Astrocyte (in vitro differentiated cells and primary cell): Measurements from ENCODE around the gene SUN2. TPM values are rescaled to one million over a fixed set of nuclear protein-coding genes. Genes with fewer than 3 reads are reported as not detected.

ENCODE experiments used
- DNase-seq: peaks from one replicate; pipeline ENCODE4 v3.0.0-alpha.2; 2010; ENCODE audit warnings: low read depth
- FAIRE-seq: peaks from 2 replicates; lab custom pipeline; 2011; peaks lifted over from hg19 to GRCh38; lab: Jason Lieb, UNC
- H2AFZ ChIP-seq: 2 replicates; pipeline ENCODE4 v1.6.0; 2012; ENCODE audit warnings: low read depth, low read length, inconsistent platforms
- H3K27ac ChIP-seq: 2 replicates; pipeline ENCODE4 v1.5.1; 2011; ENCODE audit warnings: low read depth, low read length, inconsistent platforms
- H3K27me3 ChIP-seq: 2 replicates; pipeline ENCODE4 v1.6.0; 2011; ENCODE audit warnings: low read length, inconsistent platforms; ENCODE audit not compliant: insufficient read depth
- H3K36me3 ChIP-seq: 2 replicates; pipeline ENCODE4 v1.5.1; 2011; ENCODE audit warnings: low read length, inconsistent platforms; ENCODE audit not compliant: insufficient read depth
- H3K4me1 ChIP-seq: 2 replicates; pipeline ENCODE4 v1.5.1; 2011; ENCODE audit warnings: low read length, inconsistent platforms; ENCODE audit not compliant: insufficient read depth
- H3K4me2 ChIP-seq: 2 replicates; pipeline ENCODE4 v1.6.0; 2012; ENCODE audit warnings: low read length, inconsistent platforms
- H3K4me3 ChIP-seq: 2 replicates; pipeline ENCODE4 v1.5.1; 2011; ENCODE audit warnings: low read depth, mild to moderate bottlenecking, low read length, inconsistent platforms; ENCODE audit not compliant: insufficient read depth
- H3K79me2 ChIP-seq: 2 replicates; pipeline ENCODE4 v1.6.0; 2012; ENCODE audit warnings: mild to moderate bottlenecking, low read length, inconsistent platforms; ENCODE audit not compliant: insufficient read depth
- H3K9ac ChIP-seq: 2 replicates; pipeline ENCODE4 v1.6.0; 2012; ENCODE audit warnings: mild to moderate bottlenecking, low read length, inconsistent platforms
- H3K9me3 ChIP-seq: 2 replicates; pipeline ENCODE4 v1.5.1; 2012; ENCODE audit warnings: low read depth, mild to moderate bottlenecking, low read length, inconsistent platforms; ENCODE audit not compliant: insufficient read depth
- H4K20me1 ChIP-seq: 2 replicates; pipeline ENCODE4 v1.6.0; 2012; ENCODE audit warnings: low read length, inconsistent platforms; ENCODE audit not compliant: insufficient read depth
- H3K27ac Mint-ChIP-seq: one replicate; pipeline ENCODE4 v1.8.0; 2021; ENCODE audit warnings: mild to moderate bottlenecking, mixed read lengths; ENCODE audit not compliant: unreplicated experiment
- H3K27me3 Mint-ChIP-seq: one replicate; pipeline ENCODE4 v1.8.0; 2021; ENCODE audit warnings: low read depth, mixed read lengths; ENCODE audit not compliant: unreplicated experiment
- H3K36me3 Mint-ChIP-seq: one replicate; pipeline ENCODE4 v1.8.0; 2021; ENCODE audit warnings: low read depth, mixed read lengths; ENCODE audit not compliant: unreplicated experiment
- H3K4me1 Mint-ChIP-seq: one replicate; pipeline ENCODE4 v1.8.0; 2021; ENCODE audit warnings: low read depth, mixed read lengths; ENCODE audit not compliant: unreplicated experiment
- H3K4me3 Mint-ChIP-seq: one replicate; pipeline ENCODE4 v1.8.0; 2021; ENCODE audit warnings: mild to moderate bottlenecking, moderate library complexity, mixed read lengths; ENCODE audit not compliant: unreplicated experiment
- H3K9me3 Mint-ChIP-seq: one replicate; pipeline ENCODE4 v1.8.0; 2021; ENCODE audit warnings: mild to moderate bottlenecking, mixed read lengths; ENCODE audit not compliant: unreplicated experiment
- EZH2 ChIP-seq: IDR thresholded peaks from 2 replicates; pipeline ENCODE4 v1.6.1; 2012; ENCODE audit warnings: mild to moderate bottlenecking, low read length, inconsistent platforms; ENCODE audit not compliant: insufficient read depth
- total RNA-seq: library from RNA; stranded (reverse); gene quantifications from 2 replicates; pipeline ENCODE4 v1.2.1, GENCODE V29; 2021
- TF ChIP-seq, protein P1 (sequence below): IDR thresholded peaks from 2 replicates; pipeline ENCODE4 v1.5.1; 2011; ENCODE audit warnings: low read depth, mild to moderate bottlenecking, inconsistent platforms, low read length, moderate library complexity; ENCODE audit not compliant: insufficient read depth

The SUN2 gene
- total RNA-seq, 1 donor from 2014 or later: 46.5 TPM

GRCh38 chr22:38735465-38736256, 20.1 kb downstream of the SUN2 start:
- Histone ChIP-seq H3K79me2 (no peaks in the 10 kb centered on the region), H3K9ac (no peak overlapping the region), H3K9me3 (no peaks in the 10 kb centered on the region), H3K4me2 (no peak overlapping the region), H3K27me3 (no peaks in the 10 kb centered on the region), H3K36me3 (peaks cover 20% of the 10 kb centered on the region), H4K20me1 (peaks cover 38% of the 10 kb centered on the region), H3K4me1 (peaks cover 3% of the 10 kb centered on the region), H3K4me3 (no peak overlapping the region), H3K27ac (no peak overlapping the region), H2AFZ (no peak overlapping the region)
- Mint-ChIP-seq H3K4me1 (peaks cover 7% of the 10 kb centered on the region), H3K4me3 (no peak overlapping the region), H3K27ac (peak overlapping the region; percentile 66), H3K9me3 (no peaks in the 10 kb centered on the region), H3K36me3 (peaks cover 16% of the 10 kb centered on the region), H3K27me3 (no peaks in the 10 kb centered on the region)
- DNase-seq (no peak), FAIRE-seq (no peak)
- TF ChIP-seq EZH2: no peak
- TF ChIP-seq, protein P1, sequence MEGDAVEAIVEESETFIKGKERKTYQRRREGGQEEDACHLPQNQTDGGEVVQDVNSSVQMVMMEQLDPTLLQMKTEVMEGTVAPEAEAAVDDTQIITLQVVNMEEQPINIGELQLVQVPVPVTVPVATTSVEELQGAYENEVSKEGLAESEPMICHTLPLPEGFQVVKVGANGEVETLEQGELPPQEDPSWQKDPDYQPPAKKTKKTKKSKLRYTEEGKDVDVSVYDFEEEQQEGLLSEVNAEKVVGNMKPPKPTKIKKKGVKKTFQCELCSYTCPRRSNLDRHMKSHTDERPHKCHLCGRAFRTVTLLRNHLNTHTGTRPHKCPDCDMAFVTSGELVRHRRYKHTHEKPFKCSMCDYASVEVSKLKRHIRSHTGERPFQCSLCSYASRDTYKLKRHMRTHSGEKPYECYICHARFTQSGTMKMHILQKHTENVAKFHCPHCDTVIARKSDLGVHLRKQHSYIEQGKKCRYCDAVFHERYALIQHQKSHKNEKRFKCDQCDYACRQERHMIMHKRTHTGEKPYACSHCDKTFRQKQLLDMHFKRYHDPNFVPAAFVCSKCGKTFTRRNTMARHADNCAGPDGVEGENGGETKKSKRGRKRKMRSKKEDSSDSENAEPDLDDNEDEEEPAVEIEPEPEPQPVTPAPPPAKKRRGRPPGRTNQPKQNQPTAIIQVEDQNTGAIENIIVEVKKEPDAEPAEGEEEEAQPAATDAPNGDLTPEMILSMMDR: no peak

DNA sequence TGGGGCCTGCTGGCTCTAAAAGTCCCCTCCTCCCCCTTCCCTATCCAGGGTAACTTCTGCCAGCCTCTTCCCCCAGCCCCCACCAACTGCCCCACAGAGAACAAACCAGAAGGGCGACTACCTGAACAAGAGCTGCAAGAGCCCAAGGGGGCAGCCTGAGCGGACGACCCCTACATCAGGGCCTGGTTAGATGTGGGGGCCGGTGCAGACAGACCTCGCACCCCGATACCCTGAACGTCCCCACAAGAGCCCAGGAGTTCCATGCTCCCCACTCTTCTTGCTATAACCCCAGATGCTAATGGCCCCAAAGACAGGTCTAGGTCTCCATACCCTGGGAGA, 20.7 kb downstream of the SUN2 start:
- H3K9ac ChIP-seq: no peak overlapping the region
- Mint-ChIP-seq H3K36me3 (peaks cover 21% of the 10 kb centered on the region), H3K9me3 (no peaks in the 10 kb centered on the region), H3K27me3 (no peaks in the 10 kb centered on the region), H3K27ac (peak overlapping the region; percentile 66), H3K4me3 (no peak overlapping the region), H3K4me1 (peaks cover 7% of the 10 kb centered on the region)
- H3K4me2 ChIP-seq: no peak overlapping the region
- no peak overlapping the region for H3K4me3 ChIP-seq
- H3K9me3 ChIP-seq: no peaks in the 10 kb centered on the region
- H4K20me1 ChIP-seq: peaks cover 38% of the 10 kb centered on the region
- DNase-seq (no peak), FAIRE-seq (no peak)
- H3K4me1 ChIP-seq: peaks cover 3% of the 10 kb centered on the region
- TF ChIP-seq EZH2: no peak
- TF ChIP-seq, protein P1: no peak
- peaks cover 22% of the 10 kb centered on the region for H3K36me3 ChIP-seq
- H2AFZ ChIP-seq: no peak overlapping the region
- H3K79me2 ChIP-seq: no peaks in the 10 kb centered on the region
- no peaks in the 10 kb centered on the region for H3K27me3 ChIP-seq
- no peak overlapping the region for H3K27ac ChIP-seq

DNA sequence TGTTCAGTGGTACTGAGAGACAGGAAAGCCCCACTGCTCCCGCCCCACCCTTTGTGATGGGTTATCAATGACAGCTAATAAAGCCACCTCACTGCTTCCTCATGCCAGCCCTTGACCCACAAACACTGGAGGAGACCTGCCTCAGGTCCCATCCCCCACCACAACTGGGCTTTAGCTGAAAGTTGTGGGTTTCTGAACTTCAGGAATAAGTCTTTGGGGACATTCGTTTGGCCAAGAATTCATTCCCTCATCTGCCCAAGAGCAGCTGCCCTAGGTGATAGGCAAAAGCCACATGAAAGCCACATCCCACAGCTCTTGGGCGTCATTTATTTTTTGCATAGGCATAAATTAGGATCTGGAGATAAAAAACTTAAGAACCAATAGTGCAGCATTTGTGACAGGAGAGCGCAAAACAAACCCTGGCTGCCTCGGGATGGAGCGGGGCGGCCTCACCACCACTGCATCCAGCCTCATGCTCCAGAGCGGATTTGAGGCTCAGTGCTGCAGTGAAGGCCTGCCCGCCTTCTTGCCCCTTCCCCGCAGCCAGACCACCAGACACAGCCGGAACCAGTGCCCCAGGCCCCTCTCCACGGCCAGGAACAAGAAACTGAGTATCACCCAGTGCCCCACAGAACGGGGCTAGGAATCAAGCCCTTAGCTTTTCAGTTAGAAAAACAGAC, 21.2 kb downstream of the SUN2 start:
- FAIRE-seq (no peak), DNase-seq (no peak)
- Histone ChIP-seq H3K4me3 (no peak overlapping the region), H3K9me3 (no peaks in the 10 kb centered on the region), H4K20me1 (peaks cover 38% of the 10 kb centered on the region), H3K9ac (no peak overlapping the region), H2AFZ (no peak overlapping the region), H3K79me2 (no peaks in the 10 kb centered on the region), H3K27ac (no peak overlapping the region), H3K4me1 (peaks cover 3% of the 10 kb centered on the region), H3K27me3 (no peaks in the 10 kb centered on the region), H3K36me3 (peaks cover 25% of the 10 kb centered on the region), H3K4me2 (no peak overlapping the region)
- Mint-ChIP-seq H3K36me3 (peaks cover 20% of the 10 kb centered on the region), H3K4me3 (peak overlapping the region; percentile 50), H3K9me3 (no peaks in the 10 kb centered on the region), H3K27ac (no peak overlapping the region), H3K27me3 (no peaks in the 10 kb centered on the region), H3K4me1 (peaks cover 7% of the 10 kb centered on the region)
- TF ChIP-seq, protein P1: no peak
- no peak for TF ChIP-seq EZH2
